GM21360 (cell line): ENCODE data around the gene ALOX15.
"Not testable (repeated sequence)": the region's sequence is repeated elsewhere in the genome, so short reads cannot be mapped to it uniquely, and the experiment has no call there.

ENCODE experiments used
- ATAC-seq: cut with Tn5 transposase; IDR thresholded peaks from one replicate; pipeline ENCODE4 v1.9.1; 2021; ENCODE audit warnings: mild to moderate bottlenecking, moderate library complexity; ENCODE audit not compliant: unreplicated experiment

ALOX15 gene

GRCh38 chr17:4620531-4621101 lies 20.9 kb downstream of the ALOX15 start:
- ATAC-seq, result no peak

- ATAC-seq, result no peak
Measured at GRCh38 chr17:4617590-4618351, 23.7 kb downstream of the ALOX15 start.

DNA sequence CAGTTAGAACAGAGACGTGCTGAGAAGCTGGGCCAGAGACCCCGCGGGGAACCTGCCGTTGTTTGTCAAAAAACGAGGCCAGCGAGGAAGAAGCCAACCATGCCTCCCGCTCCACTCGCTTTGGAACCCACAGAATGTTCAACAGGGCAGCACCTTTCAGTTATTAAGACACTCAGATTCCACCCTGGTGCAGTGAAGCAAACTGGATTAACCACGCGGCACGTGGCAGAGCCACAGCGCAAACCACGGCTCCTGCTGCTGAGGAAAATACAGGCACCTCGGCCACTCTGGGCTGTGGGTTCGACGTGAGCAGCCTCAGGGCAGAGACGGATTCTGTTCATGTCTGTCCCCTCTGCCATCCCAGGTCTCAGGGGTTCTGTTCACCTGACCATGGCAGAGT lies 24.4 kb downstream of the ALOX15 start:
- no peak for ATAC-seq

DNA sequence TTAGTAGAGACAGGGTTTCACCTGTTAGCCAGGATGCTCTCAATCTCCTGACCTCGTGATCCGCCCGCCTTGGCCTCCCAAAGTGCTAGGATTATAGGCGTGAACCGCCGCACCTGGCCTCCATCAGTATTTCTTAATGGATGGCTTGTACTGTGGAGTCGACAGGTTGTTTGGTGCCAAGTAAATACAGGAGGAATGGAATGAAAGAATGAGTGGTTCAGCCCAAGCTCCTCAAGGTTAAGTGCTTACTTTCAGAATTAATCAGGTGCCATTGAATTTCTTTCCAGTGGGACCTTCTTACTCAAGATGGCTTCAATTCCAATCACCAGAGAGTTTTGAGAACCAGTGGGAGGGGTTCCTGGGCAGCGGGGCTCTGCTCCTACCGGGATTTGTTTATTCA lies 25.0 kb downstream of the ALOX15 start:
- no peak for ATAC-seq

DNA sequence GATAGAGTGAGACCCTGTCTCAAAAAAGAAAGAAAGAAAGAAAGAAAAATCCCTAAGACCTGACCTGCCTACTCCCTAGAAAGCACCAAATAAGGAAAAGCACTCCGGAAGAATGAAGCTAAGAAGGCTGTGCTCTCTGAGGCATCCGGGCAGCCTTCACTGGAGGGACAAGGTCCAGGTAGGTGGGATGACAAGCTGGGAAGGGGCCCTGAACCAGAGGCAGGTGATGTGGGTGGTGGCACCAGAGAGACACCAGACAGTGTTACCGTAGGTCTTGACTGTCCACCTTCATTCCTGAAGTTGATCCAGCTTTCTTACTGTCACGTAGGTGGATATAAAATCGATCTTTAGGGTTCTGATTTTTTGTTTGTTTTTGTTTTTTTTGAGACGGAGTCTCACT lies 30.8 kb downstream of the ALOX15 start:
- ATAC-seq, result no peak

- no peak for ATAC-seq
Measured at GRCh38 chr17:4610162-4610561, 31.3 kb downstream of the ALOX15 start.

GRCh38 chr17:4609761-4610160 lies 31.7 kb downstream of the ALOX15 start:
- no peak for ATAC-seq

- ATAC-seq, result no peak
Measured at GRCh38 chr17:4607773-4608187, 33.7 kb downstream of the ALOX15 start.

- no peak for ATAC-seq
Measured at GRCh38 chr17:4607261-4607741, 34.2 kb downstream of the ALOX15 start.

GRCh38 chr17:4605826-4606225 lies 35.7 kb downstream of the ALOX15 start:
- no peak for ATAC-seq

DNA sequence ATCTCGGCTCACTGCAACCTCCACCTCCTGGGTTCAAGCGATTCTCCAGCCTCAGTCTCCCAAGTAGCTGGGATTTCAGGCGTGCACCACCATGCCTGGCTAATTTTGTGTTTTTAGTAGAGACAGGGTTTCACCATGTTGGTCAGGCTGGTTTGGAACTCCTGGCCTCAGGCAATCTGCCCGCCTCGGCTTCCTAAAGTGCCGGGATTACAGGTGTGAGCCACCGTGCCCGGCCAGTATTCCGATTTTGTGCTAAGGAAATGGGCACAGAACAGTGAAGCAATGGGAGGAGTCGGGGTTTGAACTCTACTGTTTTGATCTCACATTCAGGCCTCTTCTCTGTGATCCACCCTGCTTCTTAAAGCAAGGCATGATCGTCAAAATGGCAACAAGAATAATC lies 36.7 kb downstream of the ALOX15 start:
- ATAC-seq, result not testable (repeated sequence)

GRCh38 chr17:4604111-4604644 lies 37.3 kb downstream of the ALOX15 start:
- no peak for ATAC-seq

- ATAC-seq, result no peak
Measured at GRCh38 chr17:4602041-4602440, 39.4 kb downstream of the ALOX15 start.

DNA sequence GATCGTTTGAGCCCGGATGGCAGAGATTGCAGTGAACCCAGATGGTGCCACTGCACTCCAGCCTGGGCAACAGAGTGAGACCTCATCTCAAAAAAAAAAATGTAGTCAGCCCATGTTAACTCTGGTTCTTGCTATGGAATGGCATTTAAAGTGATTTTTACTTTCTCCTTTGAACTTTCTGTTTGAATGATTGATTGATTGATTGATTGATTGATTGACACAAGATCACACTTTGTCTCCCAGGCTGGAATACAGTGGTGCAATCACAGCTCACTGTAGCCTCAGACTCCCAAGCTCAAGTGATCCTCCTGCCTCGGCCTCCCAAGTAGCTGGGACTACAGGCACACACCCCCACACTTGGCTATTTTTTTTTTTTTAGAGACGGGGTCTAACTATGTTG lies 40.2 kb downstream of the ALOX15 start:
- ATAC-seq, result no peak

DNA sequence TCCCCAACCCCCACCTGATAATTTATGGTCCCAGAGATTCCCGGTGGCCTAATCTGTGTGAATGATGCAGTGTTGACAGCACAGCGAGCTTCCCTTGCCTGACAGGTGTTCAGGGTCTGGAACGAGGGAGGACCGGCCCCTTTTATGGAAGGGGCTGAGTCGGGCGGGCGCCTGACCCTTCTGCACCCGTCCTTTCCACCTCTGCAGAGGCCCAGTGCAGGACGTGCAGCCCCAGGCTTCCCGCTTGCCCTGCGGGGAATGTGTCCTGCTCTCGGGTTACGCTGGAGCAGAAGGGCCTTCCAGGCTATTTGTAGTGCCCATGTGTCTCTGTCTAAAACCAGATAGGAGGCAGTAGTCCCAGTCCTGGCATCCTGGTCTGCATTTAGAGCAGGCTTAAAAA lies 40.9 kb downstream of the ALOX15 start:
- ATAC-seq, result no peak

DNA sequence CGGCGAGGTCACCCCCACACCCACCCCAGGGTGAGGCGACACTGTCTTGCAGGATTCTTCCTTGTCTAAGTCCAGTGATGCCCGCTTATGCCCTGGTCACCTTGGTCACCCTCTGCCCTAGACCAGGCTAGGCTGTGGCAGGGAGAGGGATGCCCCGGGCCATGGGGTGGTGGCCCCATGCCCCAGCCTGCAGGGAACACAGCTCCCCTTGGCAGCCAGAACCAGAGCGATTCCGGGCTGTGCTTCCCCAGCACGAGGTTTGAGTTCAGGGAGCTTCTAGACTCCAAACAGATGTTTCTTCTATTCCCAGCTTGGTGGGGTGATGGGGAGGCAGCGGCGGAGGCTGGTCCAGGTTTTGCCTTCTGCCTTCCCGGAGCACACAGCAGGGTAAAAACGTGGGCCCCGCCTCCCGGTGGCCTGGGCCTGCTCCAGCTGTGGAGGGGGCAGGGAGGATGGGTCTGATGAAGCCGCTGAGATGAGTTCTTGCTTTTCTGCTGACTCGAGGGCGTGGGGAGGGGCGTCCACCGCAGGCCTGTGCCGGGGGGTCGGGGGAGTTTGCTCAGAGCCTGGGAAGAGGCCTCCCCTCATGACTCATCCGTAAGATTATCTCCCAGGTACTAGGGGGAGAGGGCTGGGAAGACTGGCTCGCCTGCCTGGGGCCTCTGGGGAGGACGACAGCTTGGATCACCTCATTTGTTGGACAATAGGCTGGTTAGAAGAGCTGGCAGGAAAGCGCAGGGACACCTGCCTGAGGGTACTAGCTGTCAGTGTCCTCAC lies 41.8 kb downstream of the ALOX15 start:
- no peak for ATAC-seq

GRCh38 chr17:4598776-4599504 lies 42.5 kb downstream of the ALOX15 start:
- ATAC-seq, result no peak

- no peak for ATAC-seq
Measured at GRCh38 chr17:4597975-4598374, 43.5 kb downstream of the ALOX15 start.

GRCh38 chr17:4596636-4597380 lies 44.7 kb downstream of the ALOX15 start:
- no peak for ATAC-seq

GRCh38 chr17:4595685-4596342 lies 45.7 kb downstream of the ALOX15 start:
- ATAC-seq, result not testable (repeated sequence)
